ENCODE data around the gene RASAL3.

Gene RASAL3

GRCh38 chr19:15463861-15464371 lies 428 bp downstream of the RASAL3 start:
- in situ Hi-C loops (cut with HindIII; ENCODE audit: low sequenced_read_pairs) = no loop called here
- no peak overlapping the region for H3K4me3 ChIP-seq (ENCODE audit: low read depth, low read length)
- no peak for DNase-seq (ENCODE audit: low read depth)
- TF ChIP-seq CTCF (IDR thresholded peaks at IDR 0.05; ENCODE audit: low read depth, low read length, missing control alignments) = no peak

- H3K4me3 ChIP-seq (ENCODE audit: low read depth, low read length) = no peak overlapping the region
- DNase-seq (ENCODE audit: low read depth) = no peak
- in situ Hi-C loops (cut with HindIII; ENCODE audit: low sequenced_read_pairs) = no loop called here
- TF ChIP-seq CTCF (IDR thresholded peaks at IDR 0.05; ENCODE audit: low read depth, low read length, missing control alignments) = no peak
Measured at GRCh38 chr19:15461694-15462093, 2.6 kb downstream of the RASAL3 start.

- no peak for DNase-seq (ENCODE audit: low read depth)
- in situ Hi-C loops (cut with HindIII; ENCODE audit: low sequenced_read_pairs) = no loop called here
- no peak for TF ChIP-seq CTCF (IDR thresholded peaks at IDR 0.05; ENCODE audit: low read depth, low read length, missing control alignments)
- H3K4me3 ChIP-seq (ENCODE audit: low read depth, low read length) = no peak overlapping the region
Measured at GRCh38 chr19:15457701-15458484, 6.5 kb downstream of the RASAL3 start.

- in situ Hi-C loops (cut with HindIII; ENCODE audit: low sequenced_read_pairs) = no loop called here
- H3K4me3 ChIP-seq (ENCODE audit: low read depth, low read length) = no peak overlapping the region
- TF ChIP-seq CTCF (IDR thresholded peaks at IDR 0.05; ENCODE audit: low read depth, low read length, missing control alignments) = no peak
- DNase-seq (ENCODE audit: low read depth) = no peak
Measured at GRCh38 chr19:15456871-15457700, 7.3 kb downstream of the RASAL3 start.

GRCh38 chr19:15456441-15456840 lies 7.9 kb downstream of the RASAL3 start:
- in situ Hi-C loops (cut with HindIII; ENCODE audit: low sequenced_read_pairs) = no loop called here
- no peak overlapping the region for H3K4me3 ChIP-seq (ENCODE audit: low read depth, low read length)
- TF ChIP-seq CTCF (IDR thresholded peaks at IDR 0.05; ENCODE audit: low read depth, low read length, missing control alignments) = no peak
- no peak for DNase-seq (ENCODE audit: low read depth)

GRCh38 chr19:15455996-15456395 lies 8.3 kb downstream of the RASAL3 start:
- TF ChIP-seq CTCF (IDR thresholded peaks at IDR 0.05; ENCODE audit: low read depth, low read length, missing control alignments) = no peak
- no peak for DNase-seq (ENCODE audit: low read depth)
- in situ Hi-C loops (cut with HindIII; ENCODE audit: low sequenced_read_pairs) = no loop called here
- H3K4me3 ChIP-seq (ENCODE audit: low read depth, low read length) = no peak overlapping the region
